Endothelial cell of umbilical vein (primary cell): ENCODE results near the gene DCTN4. TPM values are rescaled to one million over a fixed set of nuclear protein-coding genes. Genes with fewer than 3 reads are reported as not detected.

Source experiments
- BruUV-seq: library from RNA; stranded (reverse); fragments of 400-500 nt; replicated peaks from 2 replicates; lab custom pipeline; 2021; lab: Mats Ljungman, UMichigan
- CTCF ChIA-PET: fragments of 300-600, 350-600 bp; sonication (Branson Sonifier 250); formaldehyde crosslinking; loops from one replicate; lab custom pipeline; 2021; ENCODE audit warnings: antibody characterized with exemption, inconsistent platforms; lab: Charles Lee
- POLR2A ChIA-PET: fragments of 300-600, 350-600 bp; sonication (Branson Sonifier 250); formaldehyde crosslinking; loops from one replicate; lab custom pipeline; 2021; ENCODE audit warnings: antibody characterized with exemption, inconsistent platforms; lab: Charles Lee
- DNase-seq: peaks from one replicate; pipeline ENCODE4 v3.0.0-alpha.2; 2011; ENCODE audit warnings: low read depth, low spot score
- FAIRE-seq: peaks from 2 replicates; lab custom pipeline; 2011; peaks lifted over from hg19 to GRCh38; lab: Jason Lieb, UNC
- H2AFZ ChIP-seq: 2 replicates; pipeline ENCODE4 v1.6.0; 2012; ENCODE audit warnings: low read depth, low read length, control low read depth, inconsistent platforms
- H3K27ac ChIP-seq: 2 replicates; pipeline ENCODE4 v1.5.1; 2011; ENCODE audit warnings: low read depth, mild to moderate bottlenecking, control low read depth, low read length, moderate library complexity; ENCODE audit not compliant: insufficient read depth
- H3K27me3 ChIP-seq, 2 experiments: 2 replicates each; pipeline versions ENCODE4 v1.6.0 to v1.6.1; 2011; ENCODE audit warnings: low read length in 2 of 2, mixed read lengths in 1 of 2; ENCODE audit not compliant: control insufficient read depth in 2 of 2, insufficient read depth in 2 of 2
- H3K36me3 ChIP-seq, 2 experiments: 2 replicates in 1 of 2; 3 replicates in 1 of 2; pipeline ENCODE4 v1.5.1; 2011; ENCODE audit warnings: low read length in 2 of 2, mild to moderate bottlenecking in 1 of 2, moderate library complexity in 1 of 2; ENCODE audit not compliant: control insufficient read depth in 2 of 2, insufficient read depth in 2 of 2; ENCODE audit errors: extremely low read depth in 1 of 2
- H3K4me1 ChIP-seq: 3 replicates; pipeline ENCODE4 v1.5.1; 2011; ENCODE audit warnings: mild to moderate bottlenecking, low read length; ENCODE audit not compliant: control insufficient read depth, insufficient read depth; ENCODE audit errors: extremely low read depth
- H3K4me2 ChIP-seq: 2 replicates; pipeline ENCODE4 v1.6.1; 2011; ENCODE audit warnings: low read length, control low read depth, mixed read lengths; ENCODE audit not compliant: insufficient read depth
- H3K4me3 ChIP-seq, 3 experiments: fragments of 200-600 bp in 1 of 3; sonication (generic), shearing (Covaris generic) in 1 of 3; replicated peaks in 1 of 3; 2 replicates each; pipeline ENCODE4 v1.5.1; 2011 to 2016; ENCODE audit warnings: control low read depth in 3 of 3, low read length in 3 of 3, mild to moderate bottlenecking in 2 of 3, inconsistent platforms in 1 of 3, low read depth in 1 of 3, moderate library complexity in 1 of 3; ENCODE audit not compliant: insufficient read depth in 1 of 3
- H3K79me2 ChIP-seq: 2 replicates; pipeline ENCODE4 v1.6.0; 2012; ENCODE audit warnings: low read length, inconsistent platforms; ENCODE audit not compliant: control insufficient read depth, insufficient read depth
- H3K9ac ChIP-seq: replicated peaks from 2 replicates; pipeline ENCODE3; 2011; ENCODE audit warnings: low read length, control low read depth; ENCODE audit not compliant: insufficient read depth; ENCODE audit errors: extremely low read depth
- H3K9me1 ChIP-seq: replicated peaks from 3 replicates; pipeline ENCODE4 v1.6.0; 2011; ENCODE audit warnings: mild to moderate bottlenecking, low read length; ENCODE audit not compliant: control insufficient read depth, insufficient read depth; ENCODE audit errors: extremely low read depth
- H3K9me3 ChIP-seq: replicated peaks from 2 replicates; pipeline ENCODE4 v1.5.1; 2012; ENCODE audit warnings: low read length, inconsistent platforms; ENCODE audit not compliant: control insufficient read depth, insufficient read depth
- H4K20me1 ChIP-seq: replicated peaks from 2 replicates; pipeline ENCODE3; 2011; ENCODE audit warnings: mild to moderate bottlenecking, low read length; ENCODE audit not compliant: control insufficient read depth, insufficient read depth; ENCODE audit errors: extremely low read depth
- EZH2 ChIP-seq: IDR thresholded peaks from 2 replicates; pipeline ENCODE4 v1.6.1; 2012; ENCODE audit warnings: borderline replicate concordance, low read depth, mild to moderate bottlenecking, moderate library complexity, low read length, inconsistent platforms; ENCODE audit not compliant: severe bottlenecking
- FOS ChIP-seq: IDR thresholded peaks from 2 replicates; pipeline ENCODE4 v1.6.1; 2011; ENCODE audit warnings: mild to moderate bottlenecking, low read length, moderate library complexity, borderline replicate concordance; ENCODE audit not compliant: insufficient read depth
- GATA2 ChIP-seq: IDR thresholded peaks from 2 replicates; pipeline ENCODE4 v1.7.0; 2011; ENCODE audit warnings: low read depth, mild to moderate bottlenecking, moderate library complexity, mixed read lengths, low read length; ENCODE audit not compliant: insufficient read length, insufficient read depth
- JUN ChIP-seq: IDR thresholded peaks from 2 replicates; pipeline ENCODE4 v1.6.1; 2011; ENCODE audit warnings: borderline replicate concordance, low read depth; ENCODE audit not compliant: insufficient read length, insufficient read depth
- MYC ChIP-seq: IDR thresholded peaks from one replicate; pipeline ENCODE4 v1.6.1; 2011; ENCODE audit warnings: mild to moderate bottlenecking, low read depth, low read length
- POLR2A ChIP-seq: IDR thresholded peaks from 2 replicates; pipeline ENCODE4 v1.6.1; 2012; ENCODE audit warnings: low read depth, mild to moderate bottlenecking, control low read depth, low read length
- POLR2AphosphoS5 ChIP-seq: IDR thresholded peaks from 2 replicates; pipeline ENCODE4 v1.6.1; 2012; ENCODE audit warnings: low read depth, mild to moderate bottlenecking, control low read depth, low read length, moderate library complexity; ENCODE audit not compliant: insufficient read depth
- dilution Hi-C: fragments of 300-500 bp; cut with MboI; formaldehyde crosslinking; loops from one replicate; pipeline ENCODE4 v1.15.0; 2019; ENCODE audit warnings: low sequenced_read_pairs; ENCODE audit not compliant: extremely low pct_ligation_motif_present
- intact Hi-C: fragments of 100-400 bp; cut with micrococcal nuclease; formaldehyde crosslinking; loops from one replicate; pipeline ENCODE4 v1.10.0; 2022
- polyA plus RNA-seq, 4 experiments: library from polyadenylated mRNA; depleted of rRNA in 3 of 4; stranded (reverse) in 3 of 4; unstranded in 1 of 4; fragments of >200 nt; gene quantifications; 2 replicates each; pipeline versions ENCODE4 v1.2.1 to v1.2.3, GENCODE V29; 2011 to 2012; ENCODE audit warnings: missing spikeins in 1 of 4
- total RNA-seq: library from RNA; stranded (reverse); gene quantifications from 2 replicates; pipeline ENCODE4 v1.2.3, GENCODE V29; 2021
- TF ChIP-seq, protein P1 (sequence below): IDR thresholded peaks from 2 replicates; pipeline ENCODE4 v1.6.1; 2011; ENCODE audit not compliant: insufficient read depth, insufficient read length
- TF ChIP-seq, protein P2 (sequence below), 2 donors: IDR thresholded peaks; 1 replicate in 1 of 2; 2 replicates in 1 of 2; pipeline ENCODE4 v1.5.1; 2011; ENCODE audit warnings: low read length in 2 of 2, mild to moderate bottlenecking in 2 of 2, moderate library complexity in 2 of 2, control low read depth in 1 of 2, inconsistent platforms in 1 of 2, low read depth in 1 of 2; ENCODE audit not compliant: insufficient read depth in 1 of 2; ENCODE audit errors: extremely low read depth in 1 of 2

The DCTN4 gene
- total and polyA plus RNA-seq, 2 donors (not counting 3 experiments of a cell fraction or from before 2014, with no cell fraction given) = 22.4 to 47.3 TPM

DNA sequence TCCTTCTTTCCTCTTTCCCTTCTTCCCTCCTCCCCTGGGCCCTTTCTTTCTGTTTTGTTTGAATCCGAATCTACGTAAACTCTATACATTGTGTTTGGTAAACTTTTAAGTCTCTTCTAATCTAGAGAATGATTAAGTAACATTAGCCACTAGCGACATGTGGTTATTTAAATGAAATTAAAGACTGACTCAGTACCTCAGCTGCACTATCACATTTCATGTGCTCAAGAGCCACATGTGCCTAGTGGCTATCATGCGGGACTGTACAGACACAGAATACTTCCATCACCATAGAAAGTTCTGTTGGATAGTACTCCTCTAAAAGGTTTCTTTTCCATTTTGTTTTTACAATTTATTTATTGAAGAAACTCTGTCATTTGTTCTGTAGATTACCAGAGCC is 29.0 kb downstream of the DCTN4 start:
- Histone ChIP-seq H3K79me2 (peaks cover 4% of the 10 kb centered on the region), H3K9ac (no peak overlapping the region), H2AFZ (no peak overlapping the region), H3K9me1 (no peaks in the 10 kb centered on the region), H3K4me2 (no peak overlapping the region), H3K4me1 (no peaks in the 10 kb centered on the region), H3K9me3 (no peaks in the 10 kb centered on the region), H3K27me3 (no peaks in the 10 kb centered on the region), H4K20me1 (no peaks in the 10 kb centered on the region), H3K36me3 (peaks cover 12 to 22% of the 10 kb centered on the region in 2 experiments), H3K27ac (no peak overlapping the region), H3K4me3 (no peak overlapping the region)
- ChIA-PET POLR2A (no interaction called here), CTCF (no interaction called here)
- no TSS peak for BruUV-seq
- dilution Hi-C loops (no loop called here), intact Hi-C loops (no loop called here)
- TF ChIP-seq FOS (no peak), GATA2 (no peak), EZH2 (no peak), MYC (no peak), JUN (no peak), POLR2AphosphoS5 (no peak), POLR2A (no peak)
- TF ChIP-seq, protein P1, sequence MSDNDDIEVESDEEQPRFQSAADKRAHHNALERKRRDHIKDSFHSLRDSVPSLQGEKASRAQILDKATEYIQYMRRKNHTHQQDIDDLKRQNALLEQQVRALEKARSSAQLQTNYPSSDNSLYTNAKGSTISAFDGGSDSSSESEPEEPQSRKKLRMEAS = no peak
- TF ChIP-seq, protein P2, sequence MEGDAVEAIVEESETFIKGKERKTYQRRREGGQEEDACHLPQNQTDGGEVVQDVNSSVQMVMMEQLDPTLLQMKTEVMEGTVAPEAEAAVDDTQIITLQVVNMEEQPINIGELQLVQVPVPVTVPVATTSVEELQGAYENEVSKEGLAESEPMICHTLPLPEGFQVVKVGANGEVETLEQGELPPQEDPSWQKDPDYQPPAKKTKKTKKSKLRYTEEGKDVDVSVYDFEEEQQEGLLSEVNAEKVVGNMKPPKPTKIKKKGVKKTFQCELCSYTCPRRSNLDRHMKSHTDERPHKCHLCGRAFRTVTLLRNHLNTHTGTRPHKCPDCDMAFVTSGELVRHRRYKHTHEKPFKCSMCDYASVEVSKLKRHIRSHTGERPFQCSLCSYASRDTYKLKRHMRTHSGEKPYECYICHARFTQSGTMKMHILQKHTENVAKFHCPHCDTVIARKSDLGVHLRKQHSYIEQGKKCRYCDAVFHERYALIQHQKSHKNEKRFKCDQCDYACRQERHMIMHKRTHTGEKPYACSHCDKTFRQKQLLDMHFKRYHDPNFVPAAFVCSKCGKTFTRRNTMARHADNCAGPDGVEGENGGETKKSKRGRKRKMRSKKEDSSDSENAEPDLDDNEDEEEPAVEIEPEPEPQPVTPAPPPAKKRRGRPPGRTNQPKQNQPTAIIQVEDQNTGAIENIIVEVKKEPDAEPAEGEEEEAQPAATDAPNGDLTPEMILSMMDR (IDR thresholded peaks at IDR 0.05; ENCODE audit: extremely low read depth in 1 of 2, insufficient read depth in 1 of 2, low read depth in 1 of 2, low read length in 2 of 2) = no peak
- no peak for DNase-seq
- no peak for FAIRE-seq
